ENCODE data around the gene TMEM8B.

Gene TMEM8B

GRCh38 chr9:35863583-35863982 lies 34.6 kb downstream of the TMEM8B start:
- no peaks in the 10 kb centered on the region for H3F3A ChIP-seq (ENCODE audit: insufficient read depth, low read length)
- no peak overlapping the region for H2AFZ ChIP-seq (ENCODE audit: low read length)
- H3K27me3 ChIP-seq (replicated peaks; ENCODE audit: insufficient read depth, low read length): no peaks in the 10 kb centered on the region
- H4K20me1 ChIP-seq (ENCODE audit: insufficient read depth, low read length): no peaks in the 10 kb centered on the region
- TF ChIP-seq CTCF (IDR thresholded peaks at IDR 0.05; ENCODE audit: low read length) (no peak), EZH2 (optimal IDR thresholded peaks at IDR 0.05; ENCODE audit: low read depth, low read length) (no peak), EZH2phosphoT487 (IDR thresholded peaks at IDR 0.05; ENCODE audit: low read length) (no peak)
- H3K4me3 ChIP-seq (ENCODE audit: low read length): no peak overlapping the region
- H3K27ac ChIP-seq (ENCODE audit: low read length): no peak overlapping the region
- no peaks in the 10 kb centered on the region for H3K9me2 ChIP-seq (replicated peaks; ENCODE audit: insufficient read depth, low read length)
- no peaks in the 10 kb centered on the region for H3K79me2 ChIP-seq (ENCODE audit: low read length)
- no peaks in the 10 kb centered on the region for H3K4me1 ChIP-seq (ENCODE audit: low read length)
- no peaks in the 10 kb centered on the region for H3K9me3 ChIP-seq (replicated peaks; ENCODE audit: insufficient read depth, low read length)
- no peak overlapping the region for H3K4me2 ChIP-seq (ENCODE audit: low read depth, low read length)
- no peak overlapping the region for H3K9ac ChIP-seq (ENCODE audit: low read length)
- no peak for DNase-seq
- H3K36me3 ChIP-seq (replicated peaks; ENCODE audit: insufficient read depth, low read length): no peaks in the 10 kb centered on the region

GRCh38 chr9:35864695-35865255 lies 35.7 kb downstream of the TMEM8B start:
- no peak for TF ChIP-seq EZH2phosphoT487 (IDR thresholded peaks at IDR 0.05; ENCODE audit: low read length)
- TF ChIP-seq CTCF (IDR thresholded peaks at IDR 0.05; ENCODE audit: low read length): no peak
- TF ChIP-seq EZH2 (optimal IDR thresholded peaks at IDR 0.05; ENCODE audit: low read depth, low read length): no peak
- Histone ChIP-seq H3K9ac (ENCODE audit: low read length) (no peak overlapping the region), H3K9me2 (replicated peaks; ENCODE audit: insufficient read depth, low read length) (no peaks in the 10 kb centered on the region), H3K4me3 (ENCODE audit: low read length) (no peak overlapping the region), H3K36me3 (replicated peaks; ENCODE audit: insufficient read depth, low read length) (no peaks in the 10 kb centered on the region), H2AFZ (ENCODE audit: low read length) (no peak overlapping the region), H3K4me1 (ENCODE audit: low read length) (no peaks in the 10 kb centered on the region), H4K20me1 (ENCODE audit: insufficient read depth, low read length) (no peaks in the 10 kb centered on the region), H3F3A (ENCODE audit: insufficient read depth, low read length) (no peaks in the 10 kb centered on the region), H3K4me2 (ENCODE audit: low read depth, low read length) (no peak overlapping the region), H3K9me3 (replicated peaks; ENCODE audit: insufficient read depth, low read length) (no peaks in the 10 kb centered on the region), H3K27ac (ENCODE audit: low read length) (no peak overlapping the region), H3K27me3 (replicated peaks; ENCODE audit: insufficient read depth, low read length) (no peaks in the 10 kb centered on the region), H3K79me2 (ENCODE audit: low read length) (no peaks in the 10 kb centered on the region)
- DNase-seq: no peak

GRCh38 chr9:35867538-35867937 lies 38.5 kb downstream of the TMEM8B start:
- Histone ChIP-seq H3K9me3 (replicated peaks; ENCODE audit: insufficient read depth, low read length) (no peaks in the 10 kb centered on the region), H4K20me1 (ENCODE audit: insufficient read depth, low read length) (no peaks in the 10 kb centered on the region), H3K4me2 (ENCODE audit: low read depth, low read length) (no peak overlapping the region), H3K9ac (ENCODE audit: low read length) (no peak overlapping the region), H3F3A (ENCODE audit: insufficient read depth, low read length) (no peaks in the 10 kb centered on the region), H3K27me3 (replicated peaks; ENCODE audit: insufficient read depth, low read length) (no peaks in the 10 kb centered on the region), H3K4me1 (ENCODE audit: low read length) (peaks cover 2% of the 10 kb centered on the region; the same call in 1 of the 2 replicates), H2AFZ (ENCODE audit: low read length) (no peak overlapping the region), H3K79me2 (ENCODE audit: low read length) (no peaks in the 10 kb centered on the region), H3K9me2 (replicated peaks; ENCODE audit: insufficient read depth, low read length) (no peaks in the 10 kb centered on the region), H3K4me3 (ENCODE audit: low read length) (no peak overlapping the region), H3K36me3 (replicated peaks; ENCODE audit: insufficient read depth, low read length) (no peaks in the 10 kb centered on the region), H3K27ac (ENCODE audit: low read length) (no peak overlapping the region)
- DNase-seq: no peak
- no peak for TF ChIP-seq EZH2phosphoT487 (IDR thresholded peaks at IDR 0.05; ENCODE audit: low read length)
- no peak for TF ChIP-seq CTCF (IDR thresholded peaks at IDR 0.05; ENCODE audit: low read length)
- no peak for TF ChIP-seq EZH2 (optimal IDR thresholded peaks at IDR 0.05; ENCODE audit: low read depth, low read length)
